K562 (cell line): ENCODE measurements around the gene SMC4. TPM values are rescaled to one million over a fixed set of nuclear protein-coding genes. Genes with fewer than 3 reads are reported as not detected.
A peak's percentile ranks its signal among the peaks of the same experiment; 100 is the strongest.

Experiments
- ATAC-seq: fragments of 200-7000 bp; cut with Tn5 transposase; 3 replicates; pipeline ENCODE4 v1.9.1; 2020; ENCODE audit warnings: moderate library complexity
- BruUV-seq: library from RNA; stranded (reverse); fragments of 400-500 nt; replicated peaks from 2 replicates; lab custom pipeline; 2021; lab: Mats Ljungman, UMichigan
- CTCF ChIA-PET: fragments of 300-600 bp; formaldehyde crosslinking; extraction: SDS; loops from one replicate; lab custom pipeline; 2021; ENCODE audit warnings: low intra/inter-chr PET ratio; lab: Yijun Ruan, JAX
- POLR2A ChIA-PET: fragments of 300-600, 350-650 bp; sonication (Branson Sonifier 250); formaldehyde crosslinking; extraction: SDS; loops from one replicate; lab custom pipeline; 2021; ENCODE audit warnings: antibody characterized with exemption, inconsistent platforms; lab: Yijun Ruan, JAX
- DNase-seq, 4 experiments: peaks; one replicate each; pipeline versions ENCODE4 v3.0.0 to v3.0.0-alpha.2; 2011 to 2018; ENCODE audit warnings: low spot score in 3 of 4, mixed read lengths in 3 of 4; ENCODE audit errors: extremely low read depth in 1 of 4
- FAIRE-seq: peaks from 2 replicates; lab custom pipeline; 2011; peaks lifted over from hg19 to GRCh38; lab: Jason Lieb, UNC
- H2AFZ ChIP-seq: 2 replicates; pipeline ENCODE4 v1.6.0; 2011; ENCODE audit warnings: low read depth, low read length, control low read depth, inconsistent platforms
- H3K27ac ChIP-seq: fragments of 200-600 bp; 3 replicates; pipeline ENCODE4 v1.8.0; 2011; ENCODE audit warnings: low read depth, mild to moderate bottlenecking, control low read depth, inconsistent platforms, low read length, moderate library complexity, mixed read lengths; ENCODE audit errors: extremely low read depth
- H3K27me3 ChIP-seq, 2 experiments: fragments of 300-600 bp in 1 of 2; 2 replicates in 1 of 2; 3 replicates in 1 of 2; pipeline versions ENCODE4 v1.6.0 to v1.8.0; 2011; ENCODE audit warnings: inconsistent platforms in 2 of 2, low read length in 2 of 2, mild to moderate bottlenecking in 1 of 2, mixed read lengths in 1 of 2, moderate library complexity in 1 of 2; ENCODE audit not compliant: control insufficient read depth in 2 of 2, insufficient read depth in 2 of 2
- H3K36me3 ChIP-seq: fragments of 300-600 bp; 3 replicates; pipeline ENCODE4 v1.8.0; 2011; ENCODE audit warnings: mild to moderate bottlenecking, low read length, inconsistent platforms; ENCODE audit not compliant: control insufficient read depth, insufficient read depth
- H3K4me1 ChIP-seq, 2 experiments: fragments of 200-600 bp in 1 of 2; replicated peaks in 1 of 2; 2 replicates in 1 of 2; 3 replicates in 1 of 2; pipeline versions ENCODE4 v1.5.1 to v1.8.0; 2011; ENCODE audit warnings: inconsistent platforms in 2 of 2, low read length in 2 of 2, mild to moderate bottlenecking in 1 of 2, mixed read lengths in 1 of 2, moderate library complexity in 1 of 2; ENCODE audit not compliant: control insufficient read depth in 2 of 2, insufficient read depth in 2 of 2
- H3K4me2 ChIP-seq: 2 replicates; pipeline ENCODE4 v1.6.1; 2011; ENCODE audit warnings: low read length, control low read depth, inconsistent platforms, mixed read lengths; ENCODE audit not compliant: insufficient read depth
- H3K4me3 ChIP-seq: fragments of 200-600 bp; sonication (generic), shearing (Covaris generic); 2 replicates; pipeline ENCODE4 v1.5.1; 2016; ENCODE audit warnings: control low read depth, inconsistent platforms
- H3K79me2 ChIP-seq: fragments of 200-600 bp; 3 replicates; pipeline ENCODE4 v1.8.0; 2011; ENCODE audit warnings: low read length, inconsistent platforms; ENCODE audit not compliant: control insufficient read depth, insufficient read depth
- H3K9ac ChIP-seq, 2 experiments: 2 replicates each; pipeline versions ENCODE4 v1.6.0 to v1.6.1; 2011; ENCODE audit warnings: low read depth in 2 of 2, low read length in 2 of 2, control low read depth in 1 of 2, inconsistent platforms in 1 of 2, mild to moderate bottlenecking in 1 of 2, mixed read lengths in 1 of 2; ENCODE audit not compliant: insufficient read depth in 1 of 2
- H3K9me1 ChIP-seq: one replicate; pipeline ENCODE4 v1.6.0; 2011; ENCODE audit warnings: inconsistent platforms, mild to moderate bottlenecking, low read length, moderate library complexity; ENCODE audit not compliant: control insufficient read depth, insufficient read depth
- H3K9me3 ChIP-seq: replicated peaks from 2 replicates; pipeline ENCODE4 v1.5.1; 2011; ENCODE audit warnings: low read depth, low read length, inconsistent platforms; ENCODE audit not compliant: control insufficient read depth, insufficient read depth
- H4K20me1 ChIP-seq: replicated peaks from 2 replicates; pipeline ENCODE4 v1.6.1; 2011; ENCODE audit warnings: low read length, inconsistent platforms, mixed read lengths; ENCODE audit not compliant: control insufficient read depth, insufficient read depth
- C11orf30 ChIP-seq: fragments of 450-650 bp; IDR thresholded peaks from 2 replicates; pipeline ENCODE4 v1.6.1; 2016; ENCODE audit warnings: low read depth, mild to moderate bottlenecking
- CCNT2 ChIP-seq: IDR thresholded peaks from 2 replicates; pipeline ENCODE4 v1.6.1; 2011; ENCODE audit warnings: borderline replicate concordance, low read depth, mild to moderate bottlenecking, moderate library complexity, mixed read lengths, low read length; ENCODE audit not compliant: insufficient read length; ENCODE audit errors: extremely low read depth
- CREB1 ChIP-seq, 2 experiments: sonication (generic) in 1 of 2; formaldehyde crosslinking in 1 of 2; IDR thresholded peaks; 2 replicates each; pipeline versions ENCODE4 v1.6.1 to v1.8.0; 2012 to 2022; ENCODE audit warnings: inconsistent platforms in 1 of 2, mild to moderate bottlenecking in 1 of 2, missing genetic modification reagents in 1 of 2, moderate library complexity in 1 of 2
- HDAC6 ChIP-seq: IDR thresholded peaks from 2 replicates; pipeline ENCODE4 v1.6.1; 2012; ENCODE audit warnings: low read depth, mild to moderate bottlenecking, control low read depth, inconsistent platforms, low read length, moderate library complexity
- HMG20B ChIP-seq: fragments of 250-450 bp; sonication (Bioruptor Pico); IDR thresholded peaks from 2 replicates; pipeline ENCODE4 v1.5.0; 2021; ENCODE audit warnings: mild to moderate bottlenecking
- MAFF ChIP-seq: IDR thresholded peaks from 2 replicates; pipeline ENCODE4 v1.6.1; 2012; ENCODE audit warnings: low read length, improper control_type of control experiment
- MAFG ChIP-seq: fragments of 450-650 bp; conservative IDR thresholded peaks from 2 replicates; pipeline ENCODE4 v1.6.1; 2016; ENCODE audit warnings: missing genetic modification characterization, missing compliant biosample characterization
- PCBP2 ChIP-seq: fragments of 200-400 bp; formaldehyde crosslinking; IDR thresholded peaks from 2 replicates; pipeline ENCODE4 v1.6.1; 2018; ENCODE audit warnings: low read length, low read depth, mild to moderate bottlenecking, moderate library complexity; ENCODE audit not compliant: poor library complexity, severe bottlenecking
- RBM25 ChIP-seq: fragments of 200-400 bp; formaldehyde crosslinking; IDR thresholded peaks from 2 replicates; pipeline ENCODE4 v1.6.1; 2018; ENCODE audit warnings: low read length, low read depth, moderate library complexity; ENCODE audit not compliant: severe bottlenecking
- SNIP1 ChIP-seq: fragments of 450-650 bp; IDR thresholded peaks from 2 replicates; pipeline ENCODE4 v1.7.1; 2017; ENCODE audit warnings: low read depth, mild to moderate bottlenecking
- STAG1 ChIP-seq: sonication (generic); formaldehyde crosslinking; IDR thresholded peaks from 2 replicates; pipeline ENCODE4 v1.5.0; 2020; ENCODE audit warnings: missing genetic modification reagents, borderline replicate concordance
- ZNF316 ChIP-seq: fragments of 450-650 bp; IDR thresholded peaks from 2 replicates; pipeline ENCODE4 v1.6.1; 2016
- ZZZ3 ChIP-seq: fragments of 450-650 bp; IDR thresholded peaks from 2 replicates; pipeline ENCODE4 v1.6.1; 2016; ENCODE audit warnings: antibody characterized with exemption, mild to moderate bottlenecking, moderate library complexity
- WGBS: fragments of 100-300 bp; shearing (Covaris generic); methylation state at CpG from one replicate; pipeline ENCODE4 v1.1.6; 2016; ENCODE audit warnings: low coverage, mixed read lengths; ENCODE audit not compliant: insufficient coverage; ENCODE audit errors: missing lambda C conversion rate; 5-methylcytosine and 5-hydroxymethylcytosine counted together
- in situ Hi-C: fragments of 300-500 bp; cut with MboI; formaldehyde crosslinking; loops from 4 replicates; pipeline ENCODE4 v1.15.0; 2018; ENCODE audit warnings: inconsistent platforms, mixed read lengths
- intact Hi-C: fragments of 100-400 bp; cut with micrococcal nuclease; formaldehyde crosslinking; loops from 2 replicates; pipeline ENCODE4 v1.14.2; 2022
- polyA plus RNA-seq, 8 experiments: library from polyadenylated mRNA; depleted of rRNA in 4 of 8; stranded (reverse) in 5 of 8; unstranded in 3 of 8; fragments of >200 nt; fragmentation: Nextera tagmentation in 2 of 8; fragmentation: Illumina TruSeq in 1 of 8; extraction: Ambion mirVana in 2 of 8; extraction: Trizol in 1 of 8; gene quantifications; 2 replicates each; pipeline versions ENCODE4 v1.2.1 to v1.2.3, GENCODE V29; 2011 to 2014; ENCODE audit warnings: inconsistent platforms in 1 of 8, missing spikeins in 1 of 8
- total RNA-seq, 7 experiments: library from RNA; depleted of rRNA in 6 of 7; stranded (reverse); fragments of >200 nt in 6 of 7; fragmentation: Illumina TruSeq in 2 of 7; extraction: Trizol in 2 of 7; gene quantifications; 2 replicates each; pipeline versions ENCODE4 v1.2.1 to v1.2.3, GENCODE V29; 2011 to 2021; ENCODE audit warnings: low replicate concordance in 1 of 7
- TF ChIP-seq, protein P1 (sequence below), 2 experiments: fragments of 450-650 bp in 1 of 2; IDR thresholded peaks; 2 replicates each; pipeline ENCODE4 v1.6.1; 2011 to 2017; ENCODE audit warnings: low read depth in 2 of 2, antibody characterized with exemption in 1 of 2, borderline replicate concordance in 1 of 2, low read length in 1 of 2, mild to moderate bottlenecking in 1 of 2, mixed read lengths in 1 of 2; ENCODE audit not compliant: control insufficient read depth in 1 of 2
- TF ChIP-seq, protein P2 (sequence below): fragments of 450-650 bp; IDR thresholded peaks from 2 replicates; pipeline ENCODE4 v1.6.1; 2016; ENCODE audit warnings: borderline replicate concordance

Gene SMC4
- total and polyA plus RNA-seq, 9 of the 15 experiments (the other 6 are each of a cell fraction or from before 2014, with no cell fraction given), result 87.9 to 347 (median 176) TPM

DNA sequence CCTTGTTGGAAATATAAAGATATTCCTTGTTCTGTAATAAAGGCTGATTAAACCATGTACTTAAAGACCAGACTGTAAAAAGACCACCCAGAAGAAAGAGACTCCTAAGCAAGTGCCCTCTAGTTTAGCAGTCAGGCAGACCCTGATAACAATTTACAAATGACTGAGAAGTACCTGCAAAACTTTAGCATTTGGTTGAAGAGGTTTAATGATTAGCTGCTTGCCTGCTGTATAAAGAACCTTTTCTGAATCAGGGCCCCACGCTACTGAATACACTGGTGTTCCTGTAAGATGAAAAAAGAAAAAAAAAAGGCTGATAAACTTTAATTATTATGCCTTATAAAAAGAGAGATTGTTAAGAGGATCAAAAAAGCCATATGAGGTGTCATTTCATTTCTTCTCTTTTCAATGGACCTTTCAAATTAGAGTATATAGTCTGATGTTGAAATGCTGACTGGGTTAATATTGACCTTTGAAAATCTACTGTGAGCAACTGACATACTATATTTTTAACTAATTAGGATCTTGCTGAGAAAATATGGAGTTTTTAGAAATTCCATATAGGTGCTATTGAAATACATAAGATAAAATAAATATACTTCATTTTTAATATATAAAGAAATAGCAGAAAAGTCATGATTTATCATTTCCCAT, 33.5 kb upstream of the SMC4 start:
- intact Hi-C loops, result no loop called here
- H3K9ac ChIP-seq, result no peak overlapping the region
- H4K20me1 ChIP-seq, result no peaks in the 10 kb centered on the region
- no peak overlapping the region for H3K27ac ChIP-seq
- no peak overlapping the region for H3K4me2 ChIP-seq
- in situ Hi-C loops, result no loop called here
- no peaks in the 10 kb centered on the region for H3K9me3 ChIP-seq
- no peaks in the 10 kb centered on the region for H3K4me1 ChIP-seq
- ATAC-seq, result no peak
- BruUV-seq, result no TSS peak
- no peak overlapping the region for H2AFZ ChIP-seq
- ChIA-PET CTCF (no interaction called here), POLR2A (no interaction called here)
- no peak for DNase-seq
- no peak overlapping the region for H3K4me3 ChIP-seq
- FAIRE-seq, result no peak
- 55% methylated on average over 1 of the region's 1 CpG for WGBS
- no peaks in the 10 kb centered on the region for H3K79me2 ChIP-seq
- no peaks in the 10 kb centered on the region for H3K9me1 ChIP-seq
- no peaks in the 10 kb centered on the region for H3K36me3 ChIP-seq
- H3K27me3 ChIP-seq, result no peaks in the 10 kb centered on the region
- TF ChIP-seq CREB1 (IDR thresholded peaks at IDR 0.05) (no peak), CREB1 (CRISPR knock-in tag; IDR thresholded peaks at IDR 0.05) (no peak), ZZZ3 (no peak), MAFF (peak; percentile 34; the same call in 1 of the 2 replicates), RBM25 (no peak), HMG20B (CRISPR knock-in tag) (no peak), PCBP2 (no peak), C11orf30 (peak; percentile 33; the same call in 1 of the 2 replicates), STAG1 (CRISPR knock-in tag) (no peak), SNIP1 (no peak), MAFG (0 out of 2 replicates have a peak, but pooled peaks have one; percentile 20), HDAC6 (no peak), CCNT2 (no peak), ZNF316 (peak; percentile 75)
- TF ChIP-seq, protein P1, sequence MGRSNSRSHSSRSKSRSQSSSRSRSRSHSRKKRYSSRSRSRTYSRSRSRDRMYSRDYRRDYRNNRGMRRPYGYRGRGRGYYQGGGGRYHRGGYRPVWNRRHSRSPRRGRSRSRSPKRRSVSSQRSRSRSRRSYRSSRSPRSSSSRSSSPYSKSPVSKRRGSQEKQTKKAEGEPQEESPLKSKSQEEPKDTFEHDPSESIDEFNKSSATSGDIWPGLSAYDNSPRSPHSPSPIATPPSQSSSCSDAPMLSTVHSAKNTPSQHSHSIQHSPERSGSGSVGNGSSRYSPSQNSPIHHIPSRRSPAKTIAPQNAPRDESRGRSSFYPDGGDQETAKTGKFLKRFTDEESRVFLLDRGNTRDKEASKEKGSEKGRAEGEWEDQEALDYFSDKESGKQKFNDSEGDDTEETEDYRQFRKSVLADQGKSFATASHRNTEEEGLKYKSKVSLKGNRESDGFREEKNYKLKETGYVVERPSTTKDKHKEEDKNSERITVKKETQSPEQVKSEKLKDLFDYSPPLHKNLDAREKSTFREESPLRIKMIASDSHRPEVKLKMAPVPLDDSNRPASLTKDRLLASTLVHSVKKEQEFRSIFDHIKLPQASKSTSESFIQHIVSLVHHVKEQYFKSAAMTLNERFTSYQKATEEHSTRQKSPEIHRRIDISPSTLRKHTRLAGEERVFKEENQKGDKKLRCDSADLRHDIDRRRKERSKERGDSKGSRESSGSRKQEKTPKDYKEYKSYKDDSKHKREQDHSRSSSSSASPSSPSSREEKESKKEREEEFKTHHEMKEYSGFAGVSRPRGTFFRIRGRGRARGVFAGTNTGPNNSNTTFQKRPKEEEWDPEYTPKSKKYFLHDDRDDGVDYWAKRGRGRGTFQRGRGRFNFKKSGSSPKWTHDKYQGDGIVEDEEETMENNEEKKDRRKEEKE (IDR thresholded peaks at IDR 0.05; ENCODE audit: borderline replicate concordance in 1 of 2, control insufficient read depth in 1 of 2, low read depth in 2 of 2, low read length in 1 of 2), result no peak
- TF ChIP-seq, protein P2, sequence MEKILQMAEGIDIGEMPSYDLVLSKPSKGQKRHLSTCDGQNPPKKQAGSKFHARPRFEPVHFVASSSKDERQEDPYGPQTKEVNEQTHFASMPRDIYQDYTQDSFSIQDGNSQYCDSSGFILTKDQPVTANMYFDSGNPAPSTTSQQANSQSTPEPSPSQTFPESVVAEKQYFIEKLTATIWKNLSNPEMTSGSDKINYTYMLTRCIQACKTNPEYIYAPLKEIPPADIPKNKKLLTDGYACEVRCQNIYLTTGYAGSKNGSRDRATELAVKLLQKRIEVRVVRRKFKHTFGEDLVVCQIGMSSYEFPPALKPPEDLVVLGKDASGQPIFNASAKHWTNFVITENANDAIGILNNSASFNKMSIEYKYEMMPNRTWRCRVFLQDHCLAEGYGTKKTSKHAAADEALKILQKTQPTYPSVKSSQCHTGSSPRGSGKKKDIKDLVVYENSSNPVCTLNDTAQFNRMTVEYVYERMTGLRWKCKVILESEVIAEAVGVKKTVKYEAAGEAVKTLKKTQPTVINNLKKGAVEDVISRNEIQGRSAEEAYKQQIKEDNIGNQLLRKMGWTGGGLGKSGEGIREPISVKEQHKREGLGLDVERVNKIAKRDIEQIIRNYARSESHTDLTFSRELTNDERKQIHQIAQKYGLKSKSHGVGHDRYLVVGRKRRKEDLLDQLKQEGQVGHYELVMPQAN, result no peak
